NCI-H2081 treated with DMSO at 0.1 percent for 48 hours (cell line): ENCODE results near the gene NXPE1.

Experiments used
- DNase-seq: peaks from one replicate; lab custom pipeline; 2025; lab: John Stamatoyannopoulos, UW

NXPE1 gene

DNA sequence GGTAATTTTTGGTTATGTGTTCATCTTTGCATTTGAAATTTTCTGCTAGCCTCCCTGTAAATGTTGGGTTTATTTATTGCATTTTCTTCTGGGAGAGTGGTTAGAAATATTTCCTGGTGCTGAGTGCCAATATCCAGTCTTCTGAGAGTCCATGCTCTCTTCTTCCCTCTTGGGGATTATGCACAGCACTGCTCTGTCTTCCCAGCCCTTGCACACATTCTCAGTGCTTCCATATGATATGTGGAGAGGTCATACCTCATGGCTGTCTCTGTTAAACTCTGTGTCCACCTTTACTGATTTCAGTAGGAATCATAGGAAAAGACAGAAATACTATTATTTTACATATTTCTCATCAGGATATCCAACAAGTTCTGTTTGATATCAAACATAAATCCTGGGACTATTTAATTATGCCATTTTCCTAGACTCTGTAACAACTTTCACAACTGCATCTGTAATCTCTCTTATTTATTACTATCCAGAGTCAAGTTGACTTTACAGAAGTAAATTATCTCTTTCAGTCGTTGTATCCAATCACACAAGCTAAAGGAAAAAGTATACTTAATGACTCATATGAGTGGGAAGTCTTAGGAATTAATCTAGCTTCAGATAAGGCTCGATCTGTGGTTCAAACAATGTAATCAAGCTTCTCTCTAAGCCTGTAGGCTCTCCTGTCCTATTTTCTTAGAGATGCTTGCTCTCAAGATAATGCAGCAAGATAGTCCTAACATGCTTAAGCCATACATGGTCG, 2.7 kb upstream of the NXPE1 start:
- no peak for DNase-seq

GRCh38 chr11:114556135-114556534, 3.5 kb downstream of the NXPE1 start:
- DNase-seq: no peak

DNA sequence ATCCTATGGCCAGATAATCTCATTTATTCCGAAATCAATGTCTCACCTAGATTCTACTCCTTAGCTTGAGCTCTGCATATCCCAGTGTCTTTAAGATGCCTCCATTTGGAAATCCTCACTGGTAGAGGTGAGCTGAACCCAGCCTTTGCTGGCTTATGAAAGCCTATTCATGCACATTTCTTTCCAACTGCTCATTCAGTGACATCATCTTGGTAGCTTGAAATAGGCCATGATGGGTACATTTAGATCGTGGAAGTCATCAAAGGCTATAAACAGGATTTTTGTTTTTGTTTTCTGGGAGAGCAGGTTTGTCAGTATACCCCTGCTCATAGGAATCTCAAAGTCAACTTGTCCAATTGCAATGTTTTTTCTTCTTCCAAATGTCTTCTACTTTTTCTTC, 6.0 kb downstream of the NXPE1 start:
- DNase-seq: no peak

DNA sequence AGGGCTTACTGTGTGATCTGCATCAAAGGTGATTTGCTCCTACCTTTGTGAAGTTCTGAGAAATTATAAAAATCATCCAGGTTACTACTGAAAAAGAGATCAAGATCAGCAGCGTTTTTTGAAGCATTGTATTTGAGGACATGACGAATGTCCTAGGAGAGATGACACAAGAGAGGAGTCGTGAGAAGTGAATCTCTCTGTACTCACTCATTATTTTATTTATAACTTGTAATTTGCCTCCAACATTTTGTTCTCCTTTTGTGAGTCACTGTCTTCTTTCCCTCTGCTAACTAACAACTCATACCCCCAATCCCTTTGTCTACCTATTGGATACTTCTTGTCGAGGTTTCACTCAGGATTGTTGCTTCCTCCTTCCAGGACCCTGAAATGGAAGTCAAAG, 8.6 kb downstream of the NXPE1 start:
- no peak for DNase-seq

DNA sequence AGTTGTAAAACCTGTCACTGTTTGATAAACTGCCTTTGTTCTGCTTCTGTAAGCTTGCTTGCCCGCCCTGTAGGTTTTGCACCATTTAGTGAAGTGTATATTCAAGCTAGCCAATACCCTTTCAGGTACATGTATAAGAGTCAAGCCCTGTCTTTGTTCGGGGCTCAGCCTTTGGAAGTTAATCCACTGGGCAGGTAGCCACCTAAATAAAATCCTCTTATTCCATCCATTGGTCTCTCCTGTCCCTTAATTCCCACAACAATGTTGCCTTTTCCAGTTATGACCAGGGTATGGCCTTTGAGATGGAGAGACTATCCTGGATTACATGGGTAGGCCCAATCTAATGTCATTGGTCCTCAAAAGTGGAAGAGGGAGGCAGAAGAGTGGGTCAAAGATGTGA, 34.0 kb downstream of the NXPE1 start:
- DNase-seq: no peak

DNA sequence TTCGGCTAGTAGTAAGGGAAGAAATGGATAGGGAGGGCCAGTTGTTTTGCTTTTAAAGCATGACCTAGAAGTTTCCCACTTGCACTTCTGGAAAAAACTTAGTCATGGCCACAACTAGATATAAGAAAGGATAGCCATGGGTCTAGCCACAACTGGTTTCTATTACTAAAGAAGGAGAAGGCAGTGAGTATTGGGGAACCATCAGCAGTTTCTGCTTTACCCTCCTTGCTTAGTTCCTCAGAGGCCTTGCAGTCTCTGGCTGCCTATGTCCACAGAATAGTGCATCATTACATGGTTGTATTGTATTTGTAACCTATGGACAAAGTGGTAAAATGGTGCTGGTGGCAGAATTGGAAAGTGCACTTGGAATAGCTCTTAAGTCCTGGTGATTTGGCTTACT, 35.6 kb downstream of the NXPE1 start:
- DNase-seq: no peak

DNA sequence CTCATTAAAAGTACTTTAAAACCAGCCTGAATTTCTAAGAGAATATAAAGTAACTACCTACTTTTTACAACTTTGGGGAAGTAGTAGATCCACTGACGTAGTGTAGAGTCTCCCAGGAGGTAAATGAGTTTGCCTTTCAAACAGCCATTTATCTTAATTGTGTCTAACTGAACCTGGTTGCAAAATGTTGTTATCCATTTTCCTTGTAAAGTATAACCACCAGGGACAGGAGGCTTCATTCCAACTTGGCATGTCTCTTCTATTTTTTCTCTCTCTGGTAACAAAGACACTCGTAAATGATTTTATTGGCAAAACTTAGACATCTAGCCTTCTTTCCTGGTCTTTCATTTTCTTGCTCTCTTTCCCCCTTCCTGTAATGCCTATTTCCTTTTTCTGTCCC, 36.9 kb downstream of the NXPE1 start:
- no peak for DNase-seq

GRCh38 chr11:114511538-114511937, 48.1 kb downstream of the NXPE1 start:
- DNase-seq: no peak

GRCh38 chr11:114511079-114511478, 48.6 kb downstream of the NXPE1 start:
- no peak for DNase-seq

DNA sequence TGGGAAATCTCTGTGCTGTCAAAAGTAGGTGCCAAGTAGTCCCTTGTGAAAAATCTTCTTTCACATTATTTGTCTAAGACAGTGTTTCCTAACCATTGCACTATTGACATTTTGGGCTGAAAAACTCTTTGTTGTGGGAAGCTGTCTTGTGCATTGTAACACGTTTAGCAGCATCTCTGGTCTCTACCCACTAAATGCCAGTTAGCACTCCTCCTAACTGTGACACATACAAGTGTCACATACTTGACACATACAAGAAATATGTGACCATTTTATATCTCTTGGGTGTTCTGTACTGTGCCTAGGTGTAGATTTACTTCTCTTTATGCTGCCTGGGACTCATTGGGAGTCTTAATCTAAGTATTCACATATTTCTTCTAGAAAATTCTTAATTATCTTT, 57.8 kb downstream of the NXPE1 start:
- no peak for DNase-seq

- no peak for DNase-seq
Measured at GRCh38 chr11:114499756-114500155, 59.9 kb downstream of the NXPE1 start.

DNA sequence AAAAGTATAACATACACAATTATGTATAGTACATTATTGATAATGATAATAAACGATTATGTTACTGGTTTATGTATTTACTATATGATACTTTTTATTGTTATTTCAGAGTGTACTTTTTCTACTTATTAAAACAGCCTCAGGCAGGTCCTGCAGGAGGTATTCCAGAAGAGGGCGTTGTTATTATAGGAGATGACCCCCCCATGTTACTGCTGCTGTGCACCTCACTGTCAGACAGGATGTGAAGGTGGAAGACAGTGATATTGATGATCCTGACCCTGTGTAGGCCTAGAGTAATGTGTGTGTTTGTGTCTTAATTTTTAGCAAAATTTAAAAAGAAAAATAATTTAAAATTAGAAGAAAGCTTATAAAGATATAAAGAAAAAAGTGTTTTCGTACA, 62.8 kb downstream of the NXPE1 start:
- DNase-seq: no peak

- no peak for DNase-seq
Measured at GRCh38 chr11:114483929-114484328, 75.8 kb downstream of the NXPE1 start.

DNA sequence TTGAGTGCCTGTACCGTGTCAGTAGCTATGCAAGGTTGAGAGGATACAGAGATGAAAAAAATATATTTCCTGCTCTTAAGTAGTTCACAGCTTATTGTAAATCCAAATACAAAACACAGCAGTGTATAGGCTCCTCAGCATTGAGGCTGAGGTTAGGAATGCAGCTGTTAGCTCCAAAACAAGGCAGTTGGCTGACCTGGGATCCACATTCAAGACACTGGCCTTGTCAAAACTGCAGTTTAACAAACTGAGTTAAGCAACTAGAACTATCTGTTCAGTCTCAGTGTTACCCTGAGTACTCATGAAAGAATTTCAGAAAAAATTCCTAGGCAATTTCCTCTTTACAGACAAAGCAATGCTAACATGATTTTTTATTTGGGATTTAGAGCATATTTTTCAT, 77.6 kb downstream of the NXPE1 start:
- no peak for DNase-seq

DNA sequence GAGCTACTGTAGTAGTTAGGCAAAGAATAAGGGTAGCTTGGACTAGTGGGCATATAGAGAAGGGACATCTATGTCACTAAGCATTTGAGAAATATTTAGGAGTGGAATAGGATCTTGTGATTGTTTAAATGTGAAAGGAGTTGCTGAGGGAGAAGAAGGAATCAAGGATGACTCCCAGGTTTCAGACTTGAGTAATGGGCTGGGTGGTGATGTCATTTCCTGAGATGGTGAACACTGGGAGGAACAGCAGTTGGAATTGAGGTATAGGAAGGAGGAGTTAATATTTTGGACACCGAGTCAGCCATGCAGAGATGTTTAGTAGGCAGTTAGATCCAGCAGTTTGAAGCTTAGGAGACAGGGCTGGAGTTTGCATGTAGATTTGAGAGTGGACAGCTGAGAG, 80.3 kb downstream of the NXPE1 start:
- no peak for DNase-seq

GRCh38 chr11:114478768-114479167, 80.9 kb downstream of the NXPE1 start:
- no peak for DNase-seq

- DNase-seq: no peak
Measured at GRCh38 chr11:114478001-114478410, 81.7 kb downstream of the NXPE1 start.

- no peak for DNase-seq
Measured at GRCh38 chr11:114472661-114473060, 87.0 kb downstream of the NXPE1 start.
